K562 (cell line): ENCODE data around the gene SPON1. TPM values are rescaled to one million over a fixed set of nuclear protein-coding genes. Genes with fewer than 3 reads are reported as not detected.

Source experiments
- ATAC-seq: fragments of 200-7000 bp; cut with Tn5 transposase; 3 replicates; pipeline ENCODE4 v1.9.1; 2020; ENCODE audit warnings: moderate library complexity
- BruUV-seq: library from RNA; stranded (reverse); fragments of 400-500 nt; replicated peaks from 2 replicates; lab custom pipeline; 2021; lab: Mats Ljungman, UMichigan
- CTCF ChIA-PET: fragments of 300-600 bp; formaldehyde crosslinking; extraction: SDS; loops from one replicate; lab custom pipeline; 2021; ENCODE audit warnings: low intra/inter-chr PET ratio; lab: Yijun Ruan, JAX
- POLR2A ChIA-PET: fragments of 300-600, 350-650 bp; sonication (Branson Sonifier 250); formaldehyde crosslinking; extraction: SDS; loops from one replicate; lab custom pipeline; 2021; ENCODE audit warnings: antibody characterized with exemption, inconsistent platforms; lab: Yijun Ruan, JAX
- DNase-seq, 4 experiments: peaks; one replicate each; pipeline versions ENCODE4 v3.0.0 to v3.0.0-alpha.2; 2011 to 2018; ENCODE audit warnings: low spot score in 3 of 4, mixed read lengths in 3 of 4; ENCODE audit errors: extremely low read depth in 1 of 4
- FAIRE-seq: peaks from 2 replicates; lab custom pipeline; 2011; peaks lifted over from hg19 to GRCh38; lab: Jason Lieb, UNC
- H2AFZ ChIP-seq: 2 replicates; pipeline ENCODE4 v1.6.0; 2011; ENCODE audit warnings: low read depth, low read length, control low read depth, inconsistent platforms
- H3K27ac ChIP-seq: fragments of 200-600 bp; 3 replicates; pipeline ENCODE4 v1.8.0; 2011; ENCODE audit warnings: low read depth, mild to moderate bottlenecking, control low read depth, inconsistent platforms, low read length, moderate library complexity, mixed read lengths; ENCODE audit errors: extremely low read depth
- H3K27me3 ChIP-seq, 2 experiments: fragments of 300-600 bp in 1 of 2; 2 replicates in 1 of 2; 3 replicates in 1 of 2; pipeline versions ENCODE4 v1.6.0 to v1.8.0; 2011; ENCODE audit warnings: inconsistent platforms in 2 of 2, low read length in 2 of 2, mild to moderate bottlenecking in 1 of 2, mixed read lengths in 1 of 2, moderate library complexity in 1 of 2; ENCODE audit not compliant: control insufficient read depth in 2 of 2, insufficient read depth in 2 of 2
- H3K36me3 ChIP-seq: fragments of 300-600 bp; 3 replicates; pipeline ENCODE4 v1.8.0; 2011; ENCODE audit warnings: mild to moderate bottlenecking, low read length, inconsistent platforms; ENCODE audit not compliant: control insufficient read depth, insufficient read depth
- H3K4me1 ChIP-seq, 2 experiments: fragments of 200-600 bp in 1 of 2; replicated peaks in 1 of 2; 2 replicates in 1 of 2; 3 replicates in 1 of 2; pipeline versions ENCODE4 v1.5.1 to v1.8.0; 2011; ENCODE audit warnings: inconsistent platforms in 2 of 2, low read length in 2 of 2, mild to moderate bottlenecking in 1 of 2, mixed read lengths in 1 of 2, moderate library complexity in 1 of 2; ENCODE audit not compliant: control insufficient read depth in 2 of 2, insufficient read depth in 2 of 2
- H3K4me2 ChIP-seq: 2 replicates; pipeline ENCODE4 v1.6.1; 2011; ENCODE audit warnings: low read length, control low read depth, inconsistent platforms, mixed read lengths; ENCODE audit not compliant: insufficient read depth
- H3K4me3 ChIP-seq: fragments of 200-600 bp; sonication (generic), shearing (Covaris generic); 2 replicates; pipeline ENCODE4 v1.5.1; 2016; ENCODE audit warnings: control low read depth, inconsistent platforms
- H3K79me2 ChIP-seq: fragments of 200-600 bp; 3 replicates; pipeline ENCODE4 v1.8.0; 2011; ENCODE audit warnings: low read length, inconsistent platforms; ENCODE audit not compliant: control insufficient read depth, insufficient read depth
- H3K9ac ChIP-seq, 2 experiments: 2 replicates each; pipeline versions ENCODE4 v1.6.0 to v1.6.1; 2011; ENCODE audit warnings: low read depth in 2 of 2, low read length in 2 of 2, control low read depth in 1 of 2, inconsistent platforms in 1 of 2, mild to moderate bottlenecking in 1 of 2, mixed read lengths in 1 of 2; ENCODE audit not compliant: insufficient read depth in 1 of 2
- H3K9me1 ChIP-seq: one replicate; pipeline ENCODE4 v1.6.0; 2011; ENCODE audit warnings: inconsistent platforms, mild to moderate bottlenecking, low read length, moderate library complexity; ENCODE audit not compliant: control insufficient read depth, insufficient read depth
- H3K9me3 ChIP-seq: replicated peaks from 2 replicates; pipeline ENCODE4 v1.5.1; 2011; ENCODE audit warnings: low read depth, low read length, inconsistent platforms; ENCODE audit not compliant: control insufficient read depth, insufficient read depth
- H4K20me1 ChIP-seq: replicated peaks from 2 replicates; pipeline ENCODE4 v1.6.1; 2011; ENCODE audit warnings: low read length, inconsistent platforms, mixed read lengths; ENCODE audit not compliant: control insufficient read depth, insufficient read depth
- ATF6 ChIP-seq: sonication (generic); formaldehyde crosslinking; IDR thresholded peaks from 2 replicates; pipeline ENCODE4 v1.4.0; 2020; ENCODE audit warnings: mild to moderate bottlenecking, missing genetic modification reagents
- CAMTA2 ChIP-seq: fragments of 250-450 bp; sonication (Bioruptor Pico); conservative IDR thresholded peaks from 2 replicates; pipeline ENCODE4 v1.5.1; 2022
- CEBPB ChIP-seq: fragments of 450-650 bp; IDR thresholded peaks from 2 replicates; pipeline ENCODE4 v1.6.1; 2016; ENCODE audit warnings: missing genetic modification characterization, missing compliant biosample characterization
- CHCHD3 ChIP-seq: fragments of 250-450 bp; sonication (Bioruptor Pico); IDR thresholded peaks from 2 replicates; pipeline ENCODE4 v2.1.2; 2022; ENCODE audit warnings: mild to moderate bottlenecking
- ELF1 ChIP-seq: fragments of 200-800 bp; sonication (Bioruptor generic); IDR thresholded peaks from 2 replicates; pipeline ENCODE4 v1.6.1; 2016; ENCODE audit warnings: missing genetic modification characterization, missing compliant biosample characterization
- NCOA1 ChIP-seq: fragments of 450-650 bp; IDR thresholded peaks from 2 replicates; pipeline ENCODE4 v1.6.1; 2016; ENCODE audit warnings: low read depth
- NCOA6 ChIP-seq: fragments of 450-650 bp; IDR thresholded peaks from 2 replicates; pipeline ENCODE4 v1.6.1; 2017; ENCODE audit warnings: mild to moderate bottlenecking
- POLR3G ChIP-seq: IDR thresholded peaks from 2 replicates; pipeline ENCODE4 v1.6.1; 2011; ENCODE audit not compliant: insufficient read length, insufficient replicate concordance; ENCODE audit errors: extremely low read depth
- RBM15 ChIP-seq: fragments of 200-400 bp; formaldehyde crosslinking; IDR thresholded peaks from 2 replicates; pipeline ENCODE4 v1.6.1; 2018; ENCODE audit warnings: mild to moderate bottlenecking, low read length, moderate library complexity; ENCODE audit not compliant: insufficient read depth
- USF2 ChIP-seq: sonication (generic); formaldehyde crosslinking; IDR thresholded peaks from 2 replicates; pipeline ENCODE4 v1.5.0; 2020; ENCODE audit warnings: missing genetic modification reagents
- ZNF551 ChIP-seq: fragments of 250-450 bp; sonication (Bioruptor Pico); IDR thresholded peaks from 2 replicates; pipeline ENCODE4 v1.5.0; 2021; ENCODE audit warnings: mild to moderate bottlenecking, moderate library complexity
- WGBS: fragments of 100-300 bp; shearing (Covaris generic); methylation state at CpG from one replicate; pipeline ENCODE4 v1.1.6; 2016; ENCODE audit warnings: low coverage, mixed read lengths; ENCODE audit not compliant: insufficient coverage; ENCODE audit errors: missing lambda C conversion rate; 5-methylcytosine and 5-hydroxymethylcytosine counted together
- in situ Hi-C: fragments of 300-500 bp; cut with MboI; formaldehyde crosslinking; loops from 4 replicates; pipeline ENCODE4 v1.15.0; 2018; ENCODE audit warnings: inconsistent platforms, mixed read lengths
- intact Hi-C: fragments of 100-400 bp; cut with micrococcal nuclease; formaldehyde crosslinking; loops from 2 replicates; pipeline ENCODE4 v1.14.2; 2022
- polyA plus RNA-seq, 8 experiments: library from polyadenylated mRNA; depleted of rRNA in 4 of 8; stranded (reverse) in 5 of 8; unstranded in 3 of 8; fragments of >200 nt; fragmentation: Nextera tagmentation in 2 of 8; fragmentation: Illumina TruSeq in 1 of 8; extraction: Ambion mirVana in 2 of 8; extraction: Trizol in 1 of 8; gene quantifications; 2 replicates each; pipeline versions ENCODE4 v1.2.1 to v1.2.3, GENCODE V29; 2011 to 2014; ENCODE audit warnings: inconsistent platforms in 1 of 8, missing spikeins in 1 of 8
- total RNA-seq, 7 experiments: library from RNA; depleted of rRNA in 6 of 7; stranded (reverse); fragments of >200 nt in 6 of 7; fragmentation: Illumina TruSeq in 2 of 7; extraction: Trizol in 2 of 7; gene quantifications; 2 replicates each; pipeline versions ENCODE4 v1.2.1 to v1.2.3, GENCODE V29; 2011 to 2021; ENCODE audit warnings: low replicate concordance in 1 of 7

The SPON1 gene
- total and polyA plus RNA-seq, 9 of the 15 experiments (the other 6 are each of a cell fraction or from before 2014, with no cell fraction given), result 0.04 to 0.06 TPM; not detected in 7

GRCh38 chr11:14242733-14243132 is 280.2 kb downstream of the SPON1 start:
- H2AFZ ChIP-seq, result no peak overlapping the region
- no peaks in the 10 kb centered on the region; the same call in none of the 2 replicates for H4K20me1 ChIP-seq
- no peak overlapping the region for H3K27ac ChIP-seq
- 2% methylated on average over 4 of the region's 4 CpGs for WGBS
- H3K4me3 ChIP-seq, result no peak overlapping the region
- peaks cover 0 to 36% of the 10 kb centered on the region in 2 experiments; a peak in 3 of 5 replicates for H3K27me3 ChIP-seq
- ChIA-PET CTCF (no interaction called here), POLR2A (interaction anchor here (0.6 kb wide), 1 partner anchor 598 kb away, joined by 3 read pairs; no protein-coding TSS in a partner anchor)
- BruUV-seq, result no TSS peak
- no peaks in the 10 kb centered on the region for H3K9me1 ChIP-seq
- no peak overlapping the region for H3K9ac ChIP-seq
- TF ChIP-seq POLR3G, result no peak
- TF ChIP-seq ZNF551 (CRISPR knock-in tag), result no peak
- no peak for TF ChIP-seq RBM15
- no peak for TF ChIP-seq ATF6
- no peak for TF ChIP-seq NCOA6
- no peak for TF ChIP-seq CEBPB (tag)
- TF ChIP-seq USF2, result no peak
- no peak for TF ChIP-seq NCOA1
- TF ChIP-seq CHCHD3 (CRISPR knock-in tag), result no peak
- no peak for TF ChIP-seq ELF1 (tag)
- TF ChIP-seq CAMTA2 (CRISPR knock-in tag), result no peak
- H3K4me1 ChIP-seq, result no peaks in the 10 kb centered on the region
- no peak for FAIRE-seq
- H3K4me2 ChIP-seq, result no peak overlapping the region
- DNase-seq, result no peak
- no peaks in the 10 kb centered on the region for H3K79me2 ChIP-seq
- H3K36me3 ChIP-seq, result no peaks in the 10 kb centered on the region
- intact Hi-C loops, result no loop called here
- no peak for ATAC-seq
- in situ Hi-C loops, result loop anchor here (10.0 kb wide), 1 partner anchor 288 kb away; no protein-coding TSS in a partner anchor
- H3K9me3 ChIP-seq, result no peaks in the 10 kb centered on the region
